RWPE1 (cell line): ENCODE results near the gene MYO1B.

Experiments used
- CTCF ChIA-PET: fragments of 350-600 bp; sonication (Branson Sonifier 250); formaldehyde crosslinking; extraction: SDS; loops from one replicate; lab custom pipeline; 2021; lab: Yijun Ruan, JAX
- POLR2A ChIA-PET: fragments of 400-600 bp; formaldehyde crosslinking; extraction: SDS; loops from one replicate; lab custom pipeline; 2020; ENCODE audit warnings: antibody characterized with exemption; ENCODE audit not compliant: low non-redundant PET; lab: Yijun Ruan, JAX
- DNase-seq: peaks from one replicate; pipeline ENCODE4 v3.0.0; 2012; ENCODE audit warnings: low spot score
- H3K27ac ChIP-seq: fragments of 450-650 bp; 2 replicates; pipeline ENCODE4 v1.5.1; 2017
- TF ChIP-seq, protein P1 (sequence below): fragments of 450-650 bp; conservative IDR thresholded peaks from 2 replicates; pipeline ENCODE4 v1.5.1; 2017; ENCODE audit warnings: low read depth, mild to moderate bottlenecking

MYO1B gene

DNA sequence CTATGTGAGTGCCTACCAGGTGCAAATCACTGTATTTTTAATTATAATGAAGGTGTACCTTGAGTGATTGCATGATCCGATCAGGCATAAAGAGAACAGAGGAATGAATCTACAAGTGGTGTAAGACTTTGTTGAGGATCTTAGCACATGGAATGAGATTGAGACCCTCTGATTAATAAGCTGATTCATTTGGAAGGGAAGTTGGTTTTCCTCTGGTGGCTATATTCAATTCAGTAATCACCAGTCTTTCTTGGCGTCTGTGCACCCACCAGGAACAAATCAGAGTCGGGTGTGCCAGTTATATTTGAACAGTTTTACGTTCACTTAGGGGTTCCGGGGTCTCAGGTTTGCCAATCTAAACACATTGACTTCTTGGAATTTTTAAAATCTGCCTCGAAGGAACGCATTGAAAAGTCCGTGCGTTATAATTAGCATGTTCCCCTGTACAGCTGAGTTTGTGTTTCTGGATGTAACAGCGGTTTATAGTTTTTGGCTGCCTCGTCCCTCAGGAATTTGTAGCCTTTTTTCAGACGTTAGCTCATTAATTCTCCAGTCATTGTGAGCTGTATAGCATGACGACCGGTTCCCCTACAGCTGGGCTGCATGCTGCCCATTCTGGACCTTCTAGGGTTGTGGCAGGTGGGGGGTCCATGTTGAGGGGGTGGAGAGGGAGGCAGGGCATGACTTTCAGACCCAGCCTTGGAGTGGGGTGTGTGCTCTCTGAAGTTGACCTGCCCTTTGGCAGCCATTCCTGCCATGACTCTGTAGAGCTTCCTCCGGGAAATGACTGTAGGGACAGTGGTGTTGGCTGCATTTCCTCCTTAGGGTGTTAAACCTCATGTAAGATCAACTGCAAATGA is 20.3 kb downstream of the MYO1B start:
- POLR2A ChIA-PET = no interaction called here
- CTCF ChIA-PET = interaction anchor here (0.5 to 0.6 kb wide), 2 partner anchors 99 to 256 kb away, joined by 3 read pairs; no protein-coding TSS in a partner anchor
- no peak overlapping the region for H3K27ac ChIP-seq
- TF ChIP-seq, protein P1, sequence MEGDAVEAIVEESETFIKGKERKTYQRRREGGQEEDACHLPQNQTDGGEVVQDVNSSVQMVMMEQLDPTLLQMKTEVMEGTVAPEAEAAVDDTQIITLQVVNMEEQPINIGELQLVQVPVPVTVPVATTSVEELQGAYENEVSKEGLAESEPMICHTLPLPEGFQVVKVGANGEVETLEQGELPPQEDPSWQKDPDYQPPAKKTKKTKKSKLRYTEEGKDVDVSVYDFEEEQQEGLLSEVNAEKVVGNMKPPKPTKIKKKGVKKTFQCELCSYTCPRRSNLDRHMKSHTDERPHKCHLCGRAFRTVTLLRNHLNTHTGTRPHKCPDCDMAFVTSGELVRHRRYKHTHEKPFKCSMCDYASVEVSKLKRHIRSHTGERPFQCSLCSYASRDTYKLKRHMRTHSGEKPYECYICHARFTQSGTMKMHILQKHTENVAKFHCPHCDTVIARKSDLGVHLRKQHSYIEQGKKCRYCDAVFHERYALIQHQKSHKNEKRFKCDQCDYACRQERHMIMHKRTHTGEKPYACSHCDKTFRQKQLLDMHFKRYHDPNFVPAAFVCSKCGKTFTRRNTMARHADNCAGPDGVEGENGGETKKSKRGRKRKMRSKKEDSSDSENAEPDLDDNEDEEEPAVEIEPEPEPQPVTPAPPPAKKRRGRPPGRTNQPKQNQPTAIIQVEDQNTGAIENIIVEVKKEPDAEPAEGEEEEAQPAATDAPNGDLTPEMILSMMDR = no peak
- DNase-seq = no peak

DNA sequence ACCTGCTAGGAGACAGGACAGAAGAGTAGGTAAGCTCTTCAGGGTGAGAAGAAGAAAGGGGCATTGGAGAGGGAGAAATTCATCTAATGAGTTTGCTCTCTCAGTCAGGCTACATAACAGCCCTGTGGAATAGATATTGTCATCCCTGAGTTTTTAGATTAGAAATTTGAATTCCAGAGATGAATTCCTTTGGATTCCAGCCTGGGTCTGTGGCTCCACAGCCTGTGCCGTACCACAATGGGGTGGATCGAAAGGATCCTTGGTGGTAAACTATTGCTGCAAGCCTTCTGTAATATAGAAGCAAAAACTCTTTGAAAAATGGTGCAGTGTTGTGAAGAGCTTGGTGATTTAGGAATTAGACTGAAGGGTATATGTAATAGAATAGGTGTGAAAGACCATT is 21.0 kb downstream of the MYO1B start:
- no peak overlapping the region for H3K27ac ChIP-seq
- ChIA-PET CTCF (interaction anchor here (0.6 kb wide), 1 partner anchor 100 kb away, joined by 3 read pairs; no protein-coding TSS in a partner anchor), POLR2A (no interaction called here)
- TF ChIP-seq, protein P1 = no peak
- DNase-seq = no peak

DNA sequence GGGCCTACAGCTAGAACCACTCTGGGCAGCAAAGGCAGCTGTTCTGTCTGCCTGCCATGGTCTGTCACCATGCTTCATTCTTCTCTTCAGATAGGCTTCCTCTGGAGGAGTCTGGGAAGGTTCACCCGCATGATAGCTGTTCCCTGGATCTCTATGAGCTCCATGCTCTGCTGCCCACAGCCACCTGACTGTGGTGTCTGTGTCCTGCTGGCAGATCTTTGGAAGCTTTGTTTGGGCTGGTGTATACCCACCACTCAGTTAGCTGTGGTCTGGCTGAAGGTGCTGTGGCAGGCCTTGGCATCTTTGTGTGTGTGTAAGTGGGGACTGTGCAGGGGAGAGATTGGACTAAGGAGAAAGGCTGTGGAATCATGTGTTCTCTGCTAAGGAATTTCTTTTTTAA is 23.4 kb downstream of the MYO1B start:
- CTCF ChIA-PET = no interaction called here

DNA sequence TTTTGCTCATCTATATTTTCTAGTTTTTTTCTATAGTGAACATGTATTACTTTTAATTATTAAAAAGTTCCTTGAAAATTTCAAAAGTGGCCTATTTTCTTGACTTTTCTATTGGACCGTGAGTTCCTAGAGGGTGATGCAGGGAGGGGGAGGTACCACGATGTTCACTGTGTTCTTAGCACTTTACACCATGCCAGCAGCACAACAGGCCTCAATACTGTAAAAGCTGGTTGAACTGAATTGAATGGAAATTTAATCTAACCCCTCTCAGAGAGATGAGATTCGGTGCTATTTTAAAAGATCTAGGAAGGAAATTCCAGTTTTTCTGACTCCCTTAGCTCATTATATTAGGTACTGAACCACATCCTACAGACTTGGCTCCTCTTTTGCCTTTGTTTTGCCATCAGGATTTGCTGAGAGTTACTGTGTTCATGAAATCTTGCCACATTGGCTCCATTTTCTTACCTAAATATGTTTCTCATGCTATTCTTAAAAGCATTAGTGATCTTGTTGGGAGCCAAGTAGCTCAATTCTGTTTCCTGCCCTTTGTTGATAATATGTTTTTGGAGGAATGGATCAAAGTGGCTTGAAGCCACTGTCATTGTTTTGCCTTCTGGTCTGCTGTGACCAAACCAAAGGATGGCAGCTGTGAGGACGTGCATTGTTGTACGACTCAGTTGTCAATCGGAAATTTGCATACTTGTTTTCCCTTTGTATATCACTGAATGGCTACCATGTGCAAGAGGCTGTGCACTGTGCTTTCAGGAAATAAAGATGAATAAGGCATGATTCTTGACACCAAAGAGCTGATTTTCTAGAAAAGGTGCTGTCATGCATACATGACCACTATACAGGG is 25.3 kb downstream of the MYO1B start:
- TF ChIP-seq, protein P1 = no peak
- no peak for DNase-seq
- H3K27ac ChIP-seq = no peak overlapping the region
- CTCF ChIA-PET = no interaction called here
- POLR2A ChIA-PET = no interaction called here

More for the DNA sequence above, 23.4 kb downstream of the MYO1B start:
- no peak overlapping the region for H3K27ac ChIP-seq
- DNase-seq = no peak
- POLR2A ChIA-PET = no interaction called here
- TF ChIP-seq, protein P1 = no peak

DNA sequence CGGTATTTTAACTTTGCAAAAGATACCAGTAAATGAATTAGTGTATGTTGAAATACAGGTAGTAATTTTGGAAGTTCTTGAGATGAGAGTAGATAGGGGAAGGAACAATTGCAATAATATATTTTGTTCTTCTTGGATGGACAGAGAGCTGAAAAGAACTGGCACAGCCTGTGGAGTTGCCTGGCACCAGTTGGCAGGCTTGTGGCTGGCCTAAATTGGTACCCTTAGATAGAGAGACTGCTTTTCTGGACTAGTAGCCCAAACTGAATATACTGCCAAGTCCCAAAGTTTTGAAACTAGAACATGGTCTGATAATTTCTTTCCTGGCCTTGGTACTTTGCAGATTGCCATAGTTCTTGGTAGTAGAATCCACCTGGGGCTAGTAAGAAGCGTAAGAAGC is 26.9 kb downstream of the MYO1B start:
- POLR2A ChIA-PET = no interaction called here

DNA sequence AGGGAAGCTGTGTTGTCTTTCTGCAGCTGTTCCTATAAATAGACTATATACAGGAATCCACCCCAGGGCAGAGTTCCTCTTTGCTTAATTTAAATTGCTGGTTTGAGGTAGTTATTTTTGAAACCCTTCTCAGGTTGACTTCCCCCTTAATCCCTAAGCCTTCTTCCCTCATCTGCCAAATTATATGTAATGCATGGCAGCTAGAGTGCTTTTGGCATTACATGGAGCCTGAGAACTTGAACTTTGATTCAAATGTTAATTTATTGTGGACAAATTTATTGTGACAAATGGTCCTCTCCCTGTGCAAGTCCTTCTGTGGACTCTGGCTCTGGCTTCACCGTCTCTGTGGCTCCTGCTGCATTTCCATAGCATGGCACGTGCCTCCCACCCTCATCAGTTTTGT is 29.2 kb downstream of the MYO1B start:
- H3K27ac ChIP-seq = peak overlapping the region; percentile 9; the same call in 1 of the 2 replicates
- TF ChIP-seq, protein P1 = no peak
- POLR2A ChIA-PET = no interaction called here
- CTCF ChIA-PET = no interaction called here
- DNase-seq = no peak

More for the DNA sequence above, 26.9 kb downstream of the MYO1B start:
- H3K27ac ChIP-seq = no peak overlapping the region
- TF ChIP-seq, protein P1 = no peak
- DNase-seq = no peak
- CTCF ChIA-PET = no interaction called here
